ENCODE results near the gene DSCAML1.
"Not testable (repeated sequence)": the region's sequence is repeated elsewhere in the genome, so short reads cannot be mapped to it uniquely, and the experiment has no call there.

DSCAML1 gene

DNA sequence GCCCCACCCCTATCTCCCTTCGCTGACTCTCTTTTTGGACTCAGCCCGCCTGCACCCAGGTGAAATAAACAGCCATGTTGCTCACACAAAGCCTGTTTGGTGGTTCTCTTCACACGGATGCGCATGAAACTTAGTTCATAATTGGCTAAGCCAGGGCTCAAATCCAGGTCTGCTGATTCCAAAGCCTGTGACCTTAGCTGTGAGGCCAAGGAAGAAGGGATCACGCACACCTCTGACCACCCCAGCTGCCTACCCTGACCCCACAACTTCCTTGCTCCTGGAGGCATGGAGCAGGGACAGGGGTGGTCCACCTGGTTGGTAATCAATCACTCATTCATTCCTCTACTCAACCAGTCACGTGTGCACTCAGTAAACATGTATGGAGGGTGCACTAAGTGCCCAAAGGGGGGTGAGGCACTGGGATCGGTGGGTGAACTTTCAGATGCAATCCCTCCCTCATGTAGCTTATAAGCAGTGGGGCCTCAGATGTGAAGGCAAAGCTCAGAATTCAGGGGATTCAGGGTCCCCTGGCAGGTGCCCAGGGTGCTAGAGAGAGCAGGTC, 17.3 kb upstream of the DSCAML1 start:
- Histone ChIP-seq H3K27me3 (replicated peaks in 2 of 5; ENCODE audit: control insufficient read depth in 4 of 5, insufficient read depth in 5 of 5, low read length in 4 of 5) (no peaks in the 10 kb centered on the region), H3K4me1 (ENCODE audit: control extremely low read depth in 1 of 4, control insufficient read depth in 4 of 4, insufficient read depth in 4 of 4, low read length in 3 of 4) (peaks cover 4 to 57% (median 44%) of the 10 kb centered on the region in 4 experiments), H3K27ac (ENCODE audit: insufficient read depth in 1 of 2, low read depth in 1 of 2, low read length in 2 of 2, poor library complexity in 1 of 2, severe bottlenecking in 2 of 2) (no peak overlapping the region), H3K36me3 (ENCODE audit: control insufficient read depth in 4 of 4, insufficient read depth in 4 of 4, low read length in 3 of 4) (no peaks in the 10 kb centered on the region), H3K4me3 (ENCODE audit: control insufficient read depth in 1 of 7, extremely low read depth in 1 of 7, insufficient read depth in 4 of 7, low read depth in 2 of 7, low read length in 6 of 7) (peak overlapping the region in 3 of 7 experiments; percentile 8 to 42 (median 16)), H3K9me3 (ENCODE audit: control extremely low read depth in 1 of 5, control insufficient read depth in 4 of 5, insufficient read depth in 2 of 5, low read depth in 1 of 5, low read length in 4 of 5) (no peaks in the 10 kb centered on the region)
- no peak for DNase-seq
- ChIA-PET CTCF (interaction anchor here (0.9 to 6.2 kb wide), 7 partner anchors 10 to 388 kb away, joined by 3 to 64 read pairs (median 7); no protein-coding TSS in a partner anchor), POLR2A (no interaction called here)
- WGBS (ENCODE audit: insufficient coverage), result 78% methylated on average over 5 of the region's 7 CpGs

DNA sequence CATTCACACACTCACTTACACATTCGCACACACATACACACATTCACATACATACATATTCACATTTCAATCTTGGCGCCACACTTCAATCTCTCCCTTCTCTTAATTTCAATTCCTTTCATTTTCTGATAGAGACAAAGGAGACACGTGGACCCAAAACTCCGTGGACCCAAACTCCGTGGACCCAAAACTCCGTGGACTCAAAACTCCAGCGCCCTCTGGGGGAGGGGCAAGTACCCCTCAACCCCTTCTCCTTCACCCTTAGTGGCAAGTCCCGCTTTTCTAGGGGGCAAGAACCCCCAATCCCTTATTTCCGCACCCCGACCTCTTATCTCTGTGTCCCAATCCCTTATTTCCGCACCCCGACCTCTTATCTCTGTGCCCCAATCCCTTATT, 13.0 kb upstream of the DSCAML1 start:
- H3K4me1 ChIP-seq (ENCODE audit: control extremely low read depth in 1 of 4, control insufficient read depth in 4 of 4, insufficient read depth in 4 of 4, low read length in 3 of 4), result peaks cover 4 to 20% (median 17%) of the 10 kb centered on the region in 4 experiments
- CTCF ChIA-PET, result interaction anchor here (1.0 to 6.1 kb wide), 11 partner anchors 10 to 385 kb away, joined by 4 to 129 read pairs (median 7); partner anchors contain the start of gene FXYD2
- H3K4me3 ChIP-seq (ENCODE audit: control insufficient read depth in 1 of 7, extremely low read depth in 1 of 7, insufficient read depth in 4 of 7, low read depth in 2 of 7, low read length in 6 of 7); H3K27me3 ChIP-seq (replicated peaks in 2 of 5; ENCODE audit: control insufficient read depth in 4 of 5, insufficient read depth in 5 of 5, low read length in 4 of 5); H3K27ac ChIP-seq (ENCODE audit: insufficient read depth in 1 of 2, low read depth in 1 of 2, low read length in 2 of 2, poor library complexity in 1 of 2, severe bottlenecking in 2 of 2); H3K9me3 ChIP-seq (ENCODE audit: control extremely low read depth in 1 of 5, control insufficient read depth in 4 of 5, insufficient read depth in 2 of 5, low read depth in 1 of 5, low read length in 4 of 5); POLR2A ChIA-PET; H3K36me3 ChIP-seq (ENCODE audit: control insufficient read depth in 4 of 4, insufficient read depth in 4 of 4, low read length in 3 of 4); DNase-seq: not testable (repeated sequence)
- WGBS (ENCODE audit: insufficient coverage), result 92% methylated on average over 9 of the region's 12 CpGs

DNA sequence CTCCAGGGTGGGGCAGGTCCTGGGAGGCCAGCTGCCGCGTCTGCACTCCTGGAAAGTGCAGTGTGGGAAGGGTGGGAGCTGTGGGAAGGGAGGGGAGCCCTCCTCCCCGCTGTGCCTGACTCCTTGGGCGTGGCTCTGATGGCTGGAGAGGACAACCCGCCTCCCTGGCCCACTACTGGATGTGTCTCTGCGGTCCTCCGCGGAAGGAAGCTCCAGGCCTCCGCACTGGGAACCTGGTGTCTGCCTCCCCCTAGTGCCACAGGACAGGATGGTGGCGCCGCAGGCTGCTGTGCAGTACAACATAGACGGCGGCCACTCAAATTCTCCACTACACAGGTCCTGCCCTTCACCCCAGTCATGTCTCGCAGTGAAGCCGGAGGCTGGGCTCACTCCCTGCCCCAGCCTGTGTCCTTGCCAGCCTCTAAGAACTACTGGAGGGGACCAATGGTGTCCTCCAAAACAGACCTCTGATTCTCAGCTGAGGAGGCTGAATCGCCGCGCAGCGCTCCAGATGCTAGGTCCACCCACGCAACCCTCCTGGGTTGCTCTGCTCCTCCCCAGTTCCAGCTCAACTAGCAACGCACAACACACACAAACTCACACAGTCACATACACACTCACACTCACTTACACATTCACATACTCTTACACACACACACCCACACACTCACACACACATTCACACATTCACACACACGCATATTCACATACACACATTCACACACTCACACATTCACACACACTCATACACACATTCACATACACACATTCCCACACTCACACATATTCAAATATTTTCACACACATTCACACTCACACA, 12.4 kb upstream of the DSCAML1 start:
- Histone ChIP-seq H3K27ac (ENCODE audit: insufficient read depth in 1 of 2, low read depth in 1 of 2, low read length in 2 of 2, poor library complexity in 1 of 2, severe bottlenecking in 2 of 2) (no peak overlapping the region), H3K4me3 (ENCODE audit: control insufficient read depth in 1 of 7, extremely low read depth in 1 of 7, insufficient read depth in 4 of 7, low read depth in 2 of 7, low read length in 6 of 7) (no peak overlapping the region), H3K9me3 (ENCODE audit: control extremely low read depth in 1 of 5, control insufficient read depth in 4 of 5, insufficient read depth in 2 of 5, low read depth in 1 of 5, low read length in 4 of 5) (no peaks in the 10 kb centered on the region), H3K4me1 (ENCODE audit: control extremely low read depth in 1 of 4, control insufficient read depth in 4 of 4, insufficient read depth in 4 of 4, low read length in 3 of 4) (peaks cover under 1 to 14% (median 11%) of the 10 kb centered on the region in 4 experiments), H3K36me3 (ENCODE audit: control insufficient read depth in 4 of 4, insufficient read depth in 4 of 4, low read length in 3 of 4) (no peaks in the 10 kb centered on the region), H3K27me3 (replicated peaks in 2 of 5; ENCODE audit: control insufficient read depth in 4 of 5, insufficient read depth in 5 of 5, low read length in 4 of 5) (peaks cover 0 to 7% (median 0%) of the 10 kb centered on the region in 5 experiments)
- DNase-seq, result peak; percentile 73 to 80 (median 80)
- CTCF ChIA-PET, result interaction anchor here (0.6 to 6.1 kb wide), 27 partner anchors 10 to 389 kb away, joined by 3 to 129 read pairs (median 4); partner anchors contain the start of gene FXYD2
- WGBS (ENCODE audit: insufficient coverage), result 37% methylated on average over 17 of the region's 22 CpGs
- POLR2A ChIA-PET, result interaction anchor here (1.0 kb wide), 1 partner anchor 10 kb away, joined by 3 read pairs; no protein-coding TSS in a partner anchor

DNA sequence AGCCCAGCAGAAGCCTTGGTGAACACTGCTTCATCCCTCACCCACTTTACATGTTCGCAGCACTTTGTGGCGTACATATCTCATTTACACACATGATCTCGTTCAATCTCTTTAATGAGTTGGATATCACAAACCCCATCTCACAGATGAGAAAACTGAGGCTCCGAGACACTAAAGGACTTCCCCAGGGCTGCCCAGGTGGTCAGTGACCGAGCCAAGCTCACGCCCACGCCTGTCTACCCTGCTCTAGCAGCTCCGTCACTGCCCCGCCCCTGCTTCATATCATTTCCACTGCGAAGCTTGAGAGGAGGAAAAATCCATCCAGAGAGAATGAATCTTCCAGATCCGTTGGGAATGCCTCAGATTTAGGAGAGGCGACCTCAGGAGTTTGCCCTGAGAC, 11.8 kb upstream of the DSCAML1 start:
- WGBS (ENCODE audit: insufficient coverage), result 92% methylated on average over 10 of the region's 12 CpGs
- H3K36me3 ChIP-seq (ENCODE audit: control insufficient read depth in 4 of 4, insufficient read depth in 4 of 4, low read length in 3 of 4), result no peaks in the 10 kb centered on the region
- ChIA-PET CTCF (interaction anchor here (0.6 to 6.1 kb wide), 32 partner anchors 10 to 489 kb away, joined by 3 to 129 read pairs (median 4); partner anchors contain the start of gene FXYD2), POLR2A (interaction anchor here (0.7 to 1.0 kb wide), 2 partner anchors 10 to 16 kb away, joined by 3 read pairs; partner anchors contain the start of gene FXYD2)
- no peaks in the 10 kb centered on the region for H3K9me3 ChIP-seq (ENCODE audit: control extremely low read depth in 1 of 5, control insufficient read depth in 4 of 5, insufficient read depth in 2 of 5, low read depth in 1 of 5, low read length in 4 of 5)
- no peak for DNase-seq
- peaks cover 0 to 10% (median 8%) of the 10 kb centered on the region in 4 experiments for H3K4me1 ChIP-seq (ENCODE audit: control extremely low read depth in 1 of 4, control insufficient read depth in 4 of 4, insufficient read depth in 4 of 4, low read length in 3 of 4)
- peaks cover 0 to 7% (median 1%) of the 10 kb centered on the region in 5 experiments for H3K27me3 ChIP-seq (replicated peaks in 2 of 5; ENCODE audit: control insufficient read depth in 4 of 5, insufficient read depth in 5 of 5, low read length in 4 of 5)
- H3K4me3 ChIP-seq (ENCODE audit: control insufficient read depth in 1 of 7, extremely low read depth in 1 of 7, insufficient read depth in 4 of 7, low read depth in 2 of 7, low read length in 6 of 7), result no peak overlapping the region
- no peak overlapping the region for H3K27ac ChIP-seq (ENCODE audit: insufficient read depth in 1 of 2, low read depth in 1 of 2, low read length in 2 of 2, poor library complexity in 1 of 2, severe bottlenecking in 2 of 2)

DNA sequence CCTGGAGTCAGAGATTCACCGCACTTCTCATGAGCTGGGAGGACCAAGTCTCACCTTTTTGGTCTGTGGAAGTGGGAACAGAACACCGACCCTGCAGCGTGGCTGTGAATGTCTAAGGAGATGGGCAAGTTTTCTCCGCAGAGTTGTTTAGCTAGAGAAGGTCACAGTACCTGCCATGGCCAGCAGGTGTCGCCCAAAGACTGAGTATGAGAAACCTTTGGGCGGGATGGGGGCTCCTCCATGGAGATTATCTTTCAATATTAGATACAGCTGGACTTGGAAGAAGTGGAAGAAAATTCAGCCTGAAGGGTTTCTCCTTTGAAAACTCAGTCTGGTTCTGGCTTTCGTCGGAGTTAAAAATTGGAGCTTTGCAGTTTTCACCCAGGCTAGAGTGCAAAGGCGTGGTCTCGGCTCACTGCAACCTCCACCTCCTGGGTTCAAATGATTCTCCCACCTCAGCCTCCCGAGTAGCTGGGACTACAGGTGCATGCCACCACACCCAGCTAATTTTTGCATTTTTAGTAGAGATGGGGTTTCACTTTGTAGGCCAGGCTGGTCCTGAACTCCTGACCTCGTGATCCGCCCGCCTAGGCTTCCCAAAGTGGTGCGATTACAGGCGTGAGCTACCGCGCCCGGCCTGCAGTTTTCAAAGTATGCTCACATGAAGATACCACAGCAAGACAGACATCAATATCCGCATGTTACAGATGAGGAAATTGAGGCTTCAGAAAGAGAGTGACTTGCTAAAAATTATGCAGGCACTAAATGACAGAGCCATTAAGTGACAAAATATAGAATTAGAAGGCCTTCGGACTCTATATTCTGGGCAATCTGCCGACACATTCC, 10.7 kb upstream of the DSCAML1 start:
- 56% methylated on average over 19 of the region's 22 CpGs for WGBS (ENCODE audit: insufficient coverage)
- POLR2A ChIA-PET, result interaction anchor here (0.7 to 1.1 kb wide), 3 partner anchors 10 to 117 kb away, joined by 3 to 7 read pairs (median 4); partner anchors contain the start of gene FXYD2
- H3K4me3 ChIP-seq (ENCODE audit: control insufficient read depth in 1 of 7, extremely low read depth in 1 of 7, insufficient read depth in 4 of 7, low read depth in 2 of 7, low read length in 6 of 7), result no peak overlapping the region
- DNase-seq, result peak in 2 of 3 donors; percentile 64 to 79
- no peaks in the 10 kb centered on the region for H3K36me3 ChIP-seq (ENCODE audit: control insufficient read depth in 4 of 4, insufficient read depth in 4 of 4, low read length in 3 of 4)
- H3K27me3 ChIP-seq (replicated peaks in 2 of 5; ENCODE audit: control insufficient read depth in 4 of 5, insufficient read depth in 5 of 5, low read length in 4 of 5), result peaks cover 0 to 7% (median 2%) of the 10 kb centered on the region in 5 experiments
- H3K9me3 ChIP-seq (ENCODE audit: control extremely low read depth in 1 of 5, control insufficient read depth in 4 of 5, insufficient read depth in 2 of 5, low read depth in 1 of 5, low read length in 4 of 5), result no peaks in the 10 kb centered on the region
- CTCF ChIA-PET, result interaction anchor here (0.7 to 6.1 kb wide), 33 partner anchors 9 to 387 kb away, joined by 3 to 129 read pairs (median 4); partner anchors contain the start of genes FXYD2 and FXYD6
- no peak overlapping the region for H3K27ac ChIP-seq (ENCODE audit: insufficient read depth in 1 of 2, low read depth in 1 of 2, low read length in 2 of 2, poor library complexity in 1 of 2, severe bottlenecking in 2 of 2)
- peaks cover 0 to 10% (median 8%) of the 10 kb centered on the region in 4 experiments for H3K4me1 ChIP-seq (ENCODE audit: control extremely low read depth in 1 of 4, control insufficient read depth in 4 of 4, insufficient read depth in 4 of 4, low read length in 3 of 4)

DNA sequence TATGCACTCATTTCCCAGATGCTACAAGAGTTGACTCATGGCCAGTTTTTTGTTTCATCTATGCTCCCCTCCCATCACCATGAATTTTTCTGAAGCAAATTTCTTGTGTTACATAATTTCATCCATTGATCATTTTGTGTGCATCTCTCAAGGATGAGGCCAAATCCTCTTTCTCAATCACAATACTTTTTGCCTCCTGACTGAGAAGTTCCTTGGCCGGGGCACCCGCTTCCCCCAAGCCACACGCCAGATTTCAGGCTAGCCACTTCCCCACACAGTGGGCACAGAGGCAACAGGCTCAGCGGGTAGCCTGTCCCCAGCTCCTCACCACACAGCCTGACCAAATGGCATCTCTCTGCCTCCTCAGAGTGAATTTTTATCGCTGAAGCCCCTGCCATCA, 9.8 kb upstream of the DSCAML1 start:
- Histone ChIP-seq H3K4me1 (ENCODE audit: control extremely low read depth in 1 of 4, control insufficient read depth in 4 of 4, insufficient read depth in 4 of 4, low read length in 3 of 4) (peaks cover 0 to 10% (median 8%) of the 10 kb centered on the region in 4 experiments), H3K36me3 (ENCODE audit: control insufficient read depth in 4 of 4, insufficient read depth in 4 of 4, low read length in 3 of 4) (no peaks in the 10 kb centered on the region), H3K27me3 (replicated peaks in 2 of 5; ENCODE audit: control insufficient read depth in 4 of 5, insufficient read depth in 5 of 5, low read length in 4 of 5) (peaks cover 0 to 7% (median 2%) of the 10 kb centered on the region in 5 experiments), H3K9me3 (ENCODE audit: control extremely low read depth in 1 of 5, control insufficient read depth in 4 of 5, insufficient read depth in 2 of 5, low read depth in 1 of 5, low read length in 4 of 5) (no peaks in the 10 kb centered on the region), H3K27ac (ENCODE audit: insufficient read depth in 1 of 2, low read depth in 1 of 2, low read length in 2 of 2, poor library complexity in 1 of 2, severe bottlenecking in 2 of 2) (no peak overlapping the region), H3K4me3 (ENCODE audit: control insufficient read depth in 1 of 7, extremely low read depth in 1 of 7, insufficient read depth in 4 of 7, low read depth in 2 of 7, low read length in 6 of 7) (no peak overlapping the region)
- WGBS (ENCODE audit: insufficient coverage), result 61% methylated on average over 4 of the region's 5 CpGs
- ChIA-PET POLR2A (interaction anchor here (1.1 kb wide), 1 partner anchor 11 kb away, joined by 7 read pairs; no protein-coding TSS in a partner anchor), CTCF (interaction anchor here (1.0 to 6.1 kb wide), 22 partner anchors 8 to 381 kb away, joined by 3 to 129 read pairs (median 7); partner anchors contain the start of gene FXYD2)
- peak in 1 of 3 donors; percentile 27 for DNase-seq

All from common myeloid progenitor, CD34-positive (primary cell).